T-helper 2 cell (primary cell): ENCODE results near the gene ANAPC2.
A peak's percentile ranks its signal among the peaks of the same experiment; 100 is the strongest.

ENCODE experiments used
- DNase-seq, 5 experiments: peaks; one replicate each; pipeline versions ENCODE4 v3.0.0 to v3.0.0-alpha.2; 2012 to 2022

ANAPC2 gene

DNA sequence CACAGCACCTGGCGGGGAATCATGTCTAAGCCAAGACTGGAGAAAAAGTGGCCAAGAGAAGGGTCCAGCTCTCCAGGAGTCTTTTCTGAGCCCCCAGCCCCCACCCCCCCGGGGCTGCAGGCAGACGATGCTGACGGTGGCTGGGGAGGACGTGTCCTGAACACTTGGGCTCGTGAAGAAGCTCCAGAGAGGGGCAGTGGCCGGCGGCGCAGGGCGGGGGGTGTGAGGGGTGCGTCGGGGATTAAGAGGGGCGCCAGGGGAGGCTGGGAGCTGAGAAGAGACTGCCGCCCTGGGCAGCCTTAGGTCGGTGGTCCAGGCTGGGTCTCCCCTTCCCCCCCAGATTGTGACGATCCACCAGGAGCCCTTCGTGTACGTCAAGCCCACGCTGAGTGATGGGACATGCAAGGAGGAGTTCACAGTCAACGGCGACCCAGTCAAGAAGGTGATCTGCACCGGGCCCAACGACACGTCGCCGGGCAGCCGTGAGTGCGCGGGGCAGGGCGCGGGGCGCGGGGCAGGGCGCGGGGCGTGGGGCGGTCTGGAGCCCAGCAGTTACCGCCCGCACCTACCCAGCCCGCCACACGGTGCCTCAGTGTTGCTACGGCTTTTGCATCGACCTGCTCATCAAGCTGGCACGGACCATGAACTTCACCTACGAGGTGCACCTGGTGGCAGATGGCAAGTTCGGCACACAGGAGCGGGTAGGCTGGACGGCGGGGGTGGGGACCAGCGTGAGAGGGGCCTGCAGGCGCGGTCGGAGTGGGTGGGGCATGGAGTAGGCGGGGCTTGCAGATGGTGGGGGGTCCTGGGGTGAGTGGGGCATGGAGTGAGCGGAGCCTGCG lies 27.4 kb downstream of the ANAPC2 start:
- DNase-seq: no peak

DNA sequence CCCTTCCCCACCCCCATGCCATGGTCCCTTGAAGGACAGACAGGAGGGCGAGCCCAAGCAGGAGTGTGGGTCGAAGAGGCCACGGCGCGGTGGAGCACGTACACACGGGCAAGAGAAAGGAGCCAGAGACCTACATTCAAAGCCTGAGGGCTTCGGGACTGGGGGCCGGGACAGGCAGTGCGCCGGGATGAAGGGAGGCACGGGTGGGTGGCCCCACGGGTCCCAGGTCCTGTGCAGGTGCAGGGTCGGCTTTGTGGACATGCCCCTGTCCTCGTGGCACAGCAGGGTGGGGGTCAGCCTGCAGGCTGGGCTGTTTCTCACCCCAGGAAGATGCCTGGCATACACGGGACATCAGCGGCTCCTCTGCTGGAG lies 28.3 kb downstream of the ANAPC2 start:
- no peak for DNase-seq

DNA sequence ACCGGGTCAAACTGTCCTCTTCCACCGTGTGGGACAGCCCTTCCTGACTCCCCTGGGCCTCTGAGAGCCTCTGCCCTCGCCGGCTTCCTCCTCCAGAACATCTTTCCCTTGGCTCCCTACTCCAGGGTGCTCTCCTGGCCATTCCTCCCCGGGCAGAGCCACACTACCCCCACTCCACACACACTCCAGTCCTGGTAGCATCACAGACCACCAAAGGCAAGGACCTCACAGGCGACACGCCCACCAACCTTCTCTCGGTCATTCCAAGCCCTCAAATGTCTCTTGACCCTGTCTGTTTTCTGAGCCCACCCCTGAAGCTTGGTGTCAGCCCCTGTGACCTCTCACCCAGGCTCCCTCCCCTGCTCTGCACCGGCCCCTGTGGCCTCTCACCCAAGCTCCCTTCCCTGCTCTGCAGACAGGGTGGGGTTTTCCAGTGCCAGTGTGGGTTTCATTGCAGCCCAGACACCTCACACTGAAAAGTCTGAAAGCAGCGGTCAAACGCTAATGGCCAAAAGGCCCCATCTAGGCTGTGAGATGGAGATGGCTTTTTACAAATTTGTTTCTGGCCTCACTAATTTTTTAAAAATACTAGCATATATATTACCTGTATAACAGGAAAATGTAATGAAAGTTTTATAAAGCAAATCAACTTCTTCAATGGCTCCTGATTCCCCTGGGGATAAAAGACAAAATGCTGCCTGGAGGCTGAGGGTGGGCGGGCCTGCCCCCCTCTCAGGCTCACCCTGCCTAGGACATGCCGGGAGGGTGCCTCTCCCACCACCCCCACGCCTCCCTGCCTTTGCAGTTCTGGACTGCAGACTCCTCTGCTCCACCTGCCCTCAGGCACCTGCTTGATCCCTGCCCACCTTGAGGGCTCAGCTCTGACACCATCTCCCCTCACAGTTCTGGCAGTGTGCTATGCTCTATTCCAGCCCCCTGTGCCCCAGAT lies 29.0 kb downstream of the ANAPC2 start:
- no peak for DNase-seq

DNA sequence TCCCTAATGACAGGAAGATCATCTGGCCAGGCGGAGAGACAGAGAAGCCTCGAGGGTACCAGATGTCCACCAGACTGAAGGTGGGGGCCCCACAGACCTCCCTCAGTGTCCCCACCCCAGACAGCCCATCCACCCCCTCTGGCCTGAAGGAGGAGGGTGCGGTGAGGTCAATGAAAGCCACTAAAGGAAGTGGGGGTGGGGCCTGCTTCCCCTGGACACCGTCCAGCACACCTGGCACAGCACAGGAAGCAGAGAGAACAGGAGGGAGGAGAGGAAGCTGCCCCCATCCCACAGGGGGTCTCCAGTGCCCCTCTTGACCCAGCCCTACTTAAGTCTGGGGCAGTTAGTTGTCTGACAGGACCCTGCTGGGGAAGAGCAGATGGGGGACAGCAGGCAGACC lies 29.7 kb downstream of the ANAPC2 start:
- no peak for DNase-seq

DNA sequence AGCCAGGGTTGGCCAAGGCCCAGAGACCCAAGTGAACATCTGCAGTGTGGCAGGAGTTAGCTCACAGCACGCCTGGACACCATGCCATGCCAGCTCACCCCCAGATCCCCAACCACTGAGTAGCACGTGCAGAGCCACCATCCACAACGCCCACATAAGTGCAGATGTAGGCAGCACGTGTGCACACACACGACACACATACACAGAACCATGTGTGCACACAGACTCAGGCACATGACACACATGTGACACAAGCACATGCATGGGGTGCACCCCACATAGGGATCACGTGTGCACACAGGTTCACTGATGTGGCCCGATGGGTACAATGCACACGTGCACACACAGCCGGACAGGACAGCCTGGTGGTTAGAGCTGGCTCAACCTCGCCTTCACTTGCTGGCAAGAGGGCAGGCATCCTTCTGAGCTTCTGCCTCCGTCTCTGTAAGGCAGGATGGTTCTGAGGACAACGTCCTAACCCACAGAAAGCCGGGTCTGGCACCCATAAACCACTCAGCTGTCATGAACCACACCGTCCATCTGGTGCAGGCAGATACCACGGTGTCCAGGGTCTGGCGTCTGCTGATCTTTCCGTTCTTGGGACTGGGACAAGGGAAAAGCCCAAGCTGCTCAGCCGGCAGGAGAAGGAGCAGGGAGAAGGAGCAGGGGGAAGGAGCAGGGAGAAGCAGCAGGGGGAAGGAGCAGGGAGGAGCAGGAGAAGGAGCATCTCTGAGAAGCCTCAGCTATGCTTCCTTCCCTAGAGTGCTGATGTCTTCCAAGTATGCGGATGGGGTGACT lies 30.5 kb downstream of the ANAPC2 start:
- no peak for DNase-seq

DNA sequence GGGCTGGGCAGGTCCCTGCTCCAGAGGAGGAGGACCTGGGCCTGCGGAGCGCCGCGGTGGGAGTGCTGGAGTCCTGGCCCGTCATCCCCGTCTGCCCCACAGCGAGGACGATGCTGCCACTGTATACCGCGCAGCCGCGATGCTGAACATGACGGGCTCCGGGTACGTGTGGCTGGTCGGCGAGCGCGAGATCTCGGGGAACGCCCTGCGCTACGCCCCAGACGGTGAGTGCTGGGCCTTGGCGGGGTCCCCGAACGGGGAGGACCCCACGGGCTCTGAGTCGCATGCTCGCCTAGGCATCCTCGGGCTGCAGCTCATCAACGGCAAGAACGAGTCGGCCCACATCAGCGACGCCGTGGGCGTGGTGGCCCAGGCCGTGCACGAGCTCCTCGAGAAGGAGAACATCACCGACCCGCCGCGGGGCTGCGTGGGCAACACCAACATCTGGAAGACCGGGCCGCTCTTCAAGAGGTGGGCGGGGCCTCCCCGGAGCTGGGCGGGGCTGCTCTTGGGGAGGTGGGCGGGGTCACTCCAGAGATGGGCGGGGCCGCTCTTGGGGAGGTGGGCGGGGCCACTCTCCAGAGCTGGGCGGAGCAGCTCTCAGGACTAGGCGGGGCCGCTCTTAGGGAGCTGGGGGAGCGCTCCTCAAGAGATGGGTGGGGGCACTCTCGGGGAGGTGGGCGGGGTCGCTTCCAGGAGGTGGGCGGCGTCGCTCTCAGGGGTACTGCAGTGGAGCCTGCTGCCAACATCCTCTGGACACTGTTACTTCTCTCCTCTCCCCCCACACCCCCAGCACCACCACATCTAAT lies 31.6 kb downstream of the ANAPC2 start:
- peak; percentile 34 to 60 (median 43) for DNase-seq

DNA sequence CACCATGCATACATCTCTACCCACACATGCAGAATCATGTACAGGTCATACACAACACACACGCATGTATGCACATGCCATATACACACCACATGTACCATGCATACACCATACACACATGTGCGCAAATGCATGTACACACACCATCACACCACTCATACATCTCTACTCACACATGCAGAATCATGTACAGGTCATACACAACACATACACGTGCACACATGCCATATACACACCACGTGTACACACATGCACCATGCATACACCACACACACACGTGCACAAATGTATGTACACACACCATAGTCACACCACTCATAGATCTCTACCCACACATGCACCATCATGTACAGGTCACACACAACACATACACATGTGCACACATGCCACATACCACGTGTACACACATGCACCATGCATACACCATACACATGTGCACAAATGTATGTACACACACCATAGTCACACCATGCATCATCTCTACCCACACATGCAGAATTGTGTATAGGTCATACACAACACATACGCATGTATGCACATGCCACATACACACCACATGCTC lies 35.4 kb downstream of the ANAPC2 start:
- no peak for DNase-seq

DNA sequence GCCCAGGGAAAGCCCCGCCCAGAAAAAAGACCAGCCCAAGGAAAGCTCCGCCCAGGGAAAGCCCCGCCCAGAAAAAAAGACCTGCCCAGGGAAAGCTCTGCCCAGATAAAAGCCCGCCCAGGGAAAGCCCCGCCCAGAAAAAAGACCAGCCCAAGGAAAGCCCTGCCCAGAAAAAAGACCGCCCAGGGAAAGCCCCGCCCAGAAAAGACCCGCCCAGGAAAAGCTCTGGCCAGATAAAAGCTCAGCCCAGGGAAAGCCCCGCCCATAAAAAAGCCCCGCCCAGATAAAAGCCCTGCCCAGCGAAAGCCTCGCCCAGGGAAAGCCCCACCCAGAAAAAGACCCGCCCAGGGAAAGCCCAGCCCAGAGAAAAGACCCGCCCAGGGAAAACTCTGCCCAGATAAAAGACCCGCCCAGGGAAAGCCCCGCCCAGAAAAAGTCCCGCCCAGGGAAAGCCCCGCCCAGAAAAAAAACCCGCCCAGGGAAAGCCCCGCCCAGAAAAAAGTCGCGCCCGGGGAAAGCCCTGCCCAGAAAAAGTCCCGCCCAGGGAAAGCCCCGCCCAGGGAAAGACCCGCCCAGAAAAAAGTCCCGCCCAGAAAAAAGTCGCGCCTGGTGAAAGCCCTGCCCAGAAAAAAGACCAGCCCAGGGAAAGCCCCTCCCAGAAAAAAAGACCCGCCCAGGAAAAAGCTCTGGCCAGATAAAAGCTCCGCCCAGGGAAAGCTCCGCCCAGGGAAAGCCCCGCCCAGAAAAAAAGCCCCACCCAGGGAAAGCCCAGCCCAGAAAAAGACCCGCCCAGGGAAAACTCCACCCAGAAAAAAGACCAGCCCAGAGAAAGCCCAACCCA lies 37.5 kb downstream of the ANAPC2 start:
- no peak for DNase-seq

DNA sequence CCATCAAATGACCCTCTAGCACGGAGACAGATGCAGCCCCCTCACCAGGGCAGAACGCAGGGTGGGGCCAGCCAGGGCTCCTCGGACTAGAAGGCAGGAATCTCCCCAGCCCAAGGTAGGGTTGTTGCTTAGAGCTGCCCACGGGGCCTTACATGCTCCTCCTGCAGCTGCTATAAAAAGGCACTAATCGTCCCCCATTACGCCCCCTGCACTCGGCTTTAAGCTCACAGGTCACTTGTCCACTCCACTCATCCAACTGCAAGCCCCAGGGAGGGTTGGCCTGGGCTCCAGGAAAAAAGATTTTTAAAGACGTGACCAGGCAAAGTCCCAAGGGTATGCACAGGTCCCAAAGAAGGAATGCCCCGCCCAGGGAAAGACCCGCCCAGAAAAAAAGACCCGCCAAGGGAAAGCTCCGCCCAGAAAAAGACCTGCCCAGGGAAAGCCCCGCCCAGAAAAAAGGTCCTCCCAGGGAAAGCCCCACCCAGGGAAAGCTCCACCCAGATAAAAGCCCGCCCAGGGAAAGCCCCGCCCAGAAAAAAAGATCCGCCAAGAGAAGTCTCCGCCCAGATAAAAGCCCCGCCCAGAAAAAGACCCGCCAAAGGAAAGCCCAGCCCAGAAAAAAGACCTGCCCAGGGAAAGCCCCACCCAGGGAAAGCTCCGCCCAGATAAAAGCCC lies 38.3 kb downstream of the ANAPC2 start:
- DNase-seq: no peak

DNA sequence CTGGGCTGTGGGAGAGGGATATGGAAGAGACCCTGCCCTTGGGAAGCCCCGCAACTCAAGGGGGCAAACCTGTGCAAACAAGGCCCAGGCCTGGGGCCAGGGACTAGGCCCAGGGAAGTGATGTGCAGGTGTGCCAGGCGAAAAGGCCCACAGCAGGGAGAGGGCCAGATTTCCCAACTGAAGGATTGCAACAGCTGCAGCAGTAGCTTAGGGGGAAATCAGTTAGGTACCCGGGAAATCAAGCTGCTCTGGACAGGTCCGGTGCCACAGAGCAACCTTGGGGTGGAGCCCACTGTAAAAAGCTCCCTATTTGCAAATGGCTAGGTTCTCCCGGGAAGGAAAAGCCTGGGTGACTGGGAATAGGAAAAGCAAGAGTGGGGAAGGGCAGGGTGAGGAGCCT lies 39.0 kb downstream of the ANAPC2 start:
- no peak for DNase-seq

DNA sequence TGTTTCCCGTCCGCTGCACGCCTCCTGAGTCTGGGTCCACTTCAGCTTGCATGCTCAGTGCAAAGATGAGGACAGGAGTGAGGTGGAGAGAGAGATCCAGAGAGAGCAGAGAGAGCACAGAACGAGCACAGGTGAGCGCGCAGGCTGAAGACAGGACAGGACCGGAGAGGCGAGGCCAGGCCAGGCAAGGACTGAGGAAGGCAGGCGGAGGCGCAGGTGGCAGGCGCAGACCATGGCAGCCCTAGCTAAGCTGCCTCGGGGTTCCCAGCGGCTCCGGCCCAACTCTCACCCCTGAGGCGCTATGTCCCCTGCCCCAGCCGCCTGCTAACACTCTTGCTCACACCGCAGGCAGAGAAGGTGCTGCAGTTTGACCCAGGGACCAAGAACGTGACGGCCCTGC lies 39.7 kb downstream of the ANAPC2 start:
- no peak for DNase-seq

DNA sequence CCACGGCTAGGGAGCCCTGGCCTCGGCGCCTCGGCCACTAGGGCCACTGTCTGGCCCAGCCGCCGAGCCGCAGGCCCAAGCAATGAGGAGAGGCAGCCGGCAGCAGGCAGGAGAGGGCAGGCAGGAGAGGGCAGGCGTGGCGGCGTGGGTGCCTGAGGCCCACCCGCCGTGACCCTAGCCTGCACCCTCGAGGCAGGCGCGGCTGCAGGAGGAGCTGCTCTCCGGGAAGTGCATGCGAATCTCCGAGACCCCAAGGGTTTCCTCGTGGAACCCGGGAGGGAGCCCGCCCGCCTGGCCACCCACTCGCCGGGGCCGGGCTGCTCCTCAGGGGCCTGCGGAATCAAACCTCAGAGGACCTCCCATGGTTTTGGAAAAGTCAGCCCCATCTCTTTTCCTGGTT lies 40.1 kb downstream of the ANAPC2 start:
- DNase-seq: no peak

DNA sequence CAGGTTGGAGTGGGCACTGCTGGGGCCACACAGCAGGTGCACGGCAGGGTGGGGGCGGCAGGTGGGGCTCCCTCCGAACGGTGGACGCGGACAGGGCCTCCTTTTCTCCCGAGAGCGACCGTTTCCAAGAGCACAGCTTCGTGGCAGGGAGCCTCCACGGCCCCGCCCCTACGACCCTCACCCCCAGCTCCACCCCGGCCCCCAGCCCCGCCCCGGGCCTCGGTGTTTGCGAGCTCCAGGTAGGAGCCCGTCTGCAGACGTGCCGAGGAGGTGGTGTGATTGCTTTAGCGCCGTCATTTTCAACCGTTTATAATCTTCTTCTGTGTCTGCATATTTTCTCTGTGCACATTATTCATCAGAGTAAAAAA lies 40.6 kb downstream of the ANAPC2 start:
- no peak for DNase-seq

DNA sequence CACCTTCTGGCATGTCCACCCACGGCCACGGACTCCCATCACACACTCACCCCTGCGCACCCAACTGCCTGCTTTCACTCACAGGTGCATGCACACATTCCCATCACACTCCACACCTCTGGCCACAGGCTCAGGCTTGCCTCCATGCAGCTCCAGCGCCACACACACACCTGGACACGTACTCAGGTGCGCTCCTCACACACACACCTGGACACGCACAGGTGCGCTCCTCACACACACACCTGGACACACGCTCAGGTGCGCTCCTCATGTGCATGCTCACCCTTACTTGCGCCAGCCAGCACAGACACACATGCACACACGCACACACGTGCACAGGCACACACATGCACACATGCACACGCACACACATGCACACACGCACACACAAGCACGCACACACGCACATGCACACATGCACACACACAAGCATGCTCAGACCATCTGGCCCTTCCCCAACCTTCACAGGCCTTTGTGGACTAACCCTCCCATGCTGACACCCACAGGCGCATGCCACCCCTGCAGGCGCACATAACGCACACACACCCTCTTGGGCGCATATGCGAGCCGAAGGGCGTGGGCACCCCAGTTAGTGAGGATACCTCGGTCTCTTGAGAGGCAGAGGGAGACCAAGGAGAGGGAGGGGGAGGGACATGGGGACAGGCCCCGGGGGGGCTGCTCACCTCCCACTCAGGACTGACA lies 41.1 kb downstream of the ANAPC2 start:
- no peak for DNase-seq

DNA sequence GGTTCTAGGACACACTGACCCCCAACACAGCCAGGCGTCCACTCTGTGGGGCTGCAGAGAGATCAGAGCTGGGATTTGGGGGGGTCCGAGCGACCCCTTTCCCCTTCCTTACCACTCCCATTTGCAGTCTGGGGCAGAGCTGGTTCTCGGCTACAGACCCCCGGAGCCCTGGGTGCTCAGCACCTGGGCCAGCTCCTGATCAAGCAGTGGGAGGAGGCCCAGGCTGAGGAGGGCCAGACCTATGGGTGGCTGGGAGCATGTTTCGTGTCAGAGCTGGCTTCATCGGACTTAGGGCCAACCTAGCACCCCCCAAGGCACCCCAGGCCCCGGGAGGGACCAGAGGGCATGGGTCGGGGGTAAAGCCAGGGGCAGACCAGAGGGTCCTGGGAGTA lies 41.8 kb downstream of the ANAPC2 start:
- DNase-seq: no peak

DNA sequence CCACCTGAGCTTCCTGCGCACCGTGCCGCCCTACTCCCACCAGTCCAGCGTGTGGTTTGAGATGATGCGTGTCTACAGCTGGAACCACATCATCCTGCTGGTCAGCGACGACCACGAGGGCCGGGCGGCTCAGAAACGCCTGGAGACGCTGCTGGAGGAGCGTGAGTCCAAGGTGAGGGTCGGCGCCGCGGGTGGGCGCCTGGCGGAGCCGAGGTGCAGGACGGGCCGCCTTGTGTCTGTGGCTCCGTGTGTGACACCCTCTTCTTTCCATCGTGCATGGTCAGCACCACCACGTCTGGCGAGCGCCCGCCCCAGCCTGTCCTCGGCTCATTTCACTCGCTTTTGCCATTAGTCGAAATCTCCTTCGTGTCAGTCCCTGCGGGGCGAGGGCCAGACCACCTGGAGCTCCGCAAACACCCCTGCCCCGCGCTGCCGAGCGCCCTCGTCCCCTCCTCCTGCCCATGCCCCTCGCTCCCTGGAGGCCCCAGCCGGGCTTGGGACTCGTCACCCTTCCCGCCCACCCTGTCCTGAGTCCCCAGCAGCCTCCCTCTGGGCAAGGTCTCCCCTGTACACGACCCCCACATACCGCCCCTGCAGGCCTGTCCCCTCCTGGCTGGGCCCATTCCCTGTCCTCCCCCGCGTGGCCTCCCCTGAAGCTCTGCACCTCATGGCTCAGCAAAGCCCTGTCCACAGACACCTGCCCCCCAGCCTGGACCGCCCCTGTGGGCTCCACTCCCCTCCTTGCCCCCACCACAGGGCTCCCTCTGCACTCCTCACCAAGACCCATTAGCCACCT lies 42.4 kb downstream of the ANAPC2 start:
- DNase-seq: no peak

DNA sequence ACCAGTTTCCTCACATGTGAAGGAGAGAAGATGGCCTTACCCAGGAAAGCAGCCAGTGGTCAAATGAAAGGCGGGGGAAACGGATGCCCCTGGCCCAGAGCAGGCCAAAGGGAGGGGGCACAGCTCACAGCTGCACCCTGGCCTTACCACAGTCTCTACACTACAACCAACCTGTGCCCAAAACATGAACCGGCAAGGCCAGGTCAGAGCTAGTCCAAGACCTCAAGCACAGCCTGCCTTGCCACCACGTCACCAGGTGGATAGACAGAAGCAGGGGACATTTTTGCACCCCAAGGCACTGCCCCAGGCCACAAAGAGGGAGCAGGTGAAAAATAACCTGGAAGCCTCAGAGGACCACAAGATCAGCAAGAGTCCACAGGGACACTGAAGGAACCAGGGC lies 44.9 kb downstream of the ANAPC2 start:
- no peak for DNase-seq

DNA sequence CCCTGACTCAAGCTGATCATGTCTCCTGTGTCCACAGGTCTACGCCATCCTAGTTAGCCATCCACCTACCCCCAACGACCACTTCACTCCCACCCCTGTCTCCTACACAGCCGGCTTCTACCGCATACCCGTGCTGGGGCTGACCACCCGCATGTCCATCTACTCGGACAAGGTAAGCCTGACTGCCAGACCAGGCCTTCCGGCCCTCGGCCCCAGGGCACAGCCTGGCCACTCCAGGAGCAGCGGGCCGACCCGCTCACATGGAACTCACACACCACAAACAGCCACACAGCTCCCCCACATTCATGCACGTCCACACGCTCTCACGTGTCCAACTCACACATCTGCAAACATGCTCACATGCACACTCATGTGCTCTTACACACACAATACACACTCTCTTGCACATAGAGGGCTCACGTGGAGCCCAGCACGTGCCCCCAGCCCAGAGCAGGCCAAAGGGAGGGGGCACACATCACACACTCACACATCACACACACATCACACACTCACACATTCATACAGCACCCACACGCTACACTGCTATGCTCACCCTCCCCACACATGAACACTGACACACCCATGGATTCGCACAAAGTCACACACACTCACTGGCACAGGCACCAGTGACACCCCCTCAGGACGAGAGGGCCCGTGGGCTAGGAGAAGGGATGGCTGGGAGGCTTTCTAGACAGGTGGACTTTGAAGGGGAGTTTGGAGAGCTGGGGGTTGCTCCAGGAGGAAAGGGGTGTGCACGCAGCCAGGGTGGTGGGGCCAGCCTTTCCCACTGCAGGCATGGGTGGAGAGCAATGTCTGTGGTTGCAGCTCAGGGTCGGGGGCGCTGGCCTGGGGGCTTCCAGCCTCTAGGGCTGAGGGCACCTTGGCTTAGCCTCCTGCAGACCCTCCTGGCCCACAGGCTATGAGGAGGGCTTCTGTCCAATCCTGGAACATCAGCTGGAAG lies 46.1 kb downstream of the ANAPC2 start:
- DNase-seq: no peak
